GM12873 (cell line): ENCODE measurements around the gene LRRC45.

Source experiments
- CTCF ChIP-seq: IDR thresholded peaks from 2 replicates; pipeline ENCODE4 v1.5.1; 2012; ENCODE audit warnings: low read depth, mild to moderate bottlenecking, moderate library complexity, low read length, control low read depth; ENCODE audit not compliant: insufficient read depth; ENCODE audit errors: missing control alignments

Gene LRRC45

GRCh38 chr17:82019690-82020571, 3.2 kb upstream of the LRRC45 start:
- TF ChIP-seq CTCF: peak; percentile 93

- no peak for TF ChIP-seq CTCF
These were observed 2.5 kb upstream of the LRRC45 start for GRCh38 chr17:82020572-82021106.

- peak; percentile 76 for TF ChIP-seq CTCF
These were observed 1.8 kb upstream of the LRRC45 start for GRCh38 chr17:82021107-82021899.

- no peak for TF ChIP-seq CTCF
These were observed 1.2 kb upstream of the LRRC45 start for GRCh38 chr17:82021900-82022309.

GRCh38 chr17:82022310-82022980, 660 bp upstream of the LRRC45 start, which contains the start of gene CENPX:
CENPX (minus strand) TSS chr17:82022878; CDS start chr17:82022861, 17 bp downstream.
- no peak for TF ChIP-seq CTCF

GRCh38 chr17:82023447-82024241, 539 bp downstream of the LRRC45 start:
- TF ChIP-seq CTCF: no peak
